ENCODE data around the gene FAM114A1.

The FAM114A1 gene

GRCh38 chr4:38917481-38918025, 49.9 kb downstream of the FAM114A1 start:
- ChIA-PET CTCF (interaction anchor here (0.9 to 1.1 kb wide), 2 partner anchors 25 to 167 kb away, joined by 4 to 5 read pairs; no protein-coding TSS in a partner anchor), POLR2A (no interaction called here)
- Histone ChIP-seq H3K36me3 (ENCODE audit: control insufficient read depth in 4 of 4, insufficient read depth in 4 of 4, low read length in 3 of 4) (no peaks in the 10 kb centered on the region), H3K9me3 (ENCODE audit: control extremely low read depth in 1 of 5, control insufficient read depth in 4 of 5, insufficient read depth in 2 of 5, low read depth in 1 of 5, low read length in 4 of 5) (no peaks in the 10 kb centered on the region), H3K27ac (ENCODE audit: insufficient read depth in 1 of 2, low read depth in 1 of 2, low read length in 2 of 2, poor library complexity in 1 of 2, severe bottlenecking in 2 of 2) (no peak overlapping the region), H3K4me1 (ENCODE audit: control extremely low read depth in 1 of 4, control insufficient read depth in 4 of 4, insufficient read depth in 4 of 4, low read length in 3 of 4) (peaks cover 0 to 16% (median 7%) of the 10 kb centered on the region in 4 experiments), H3K4me3 (ENCODE audit: control insufficient read depth in 1 of 7, extremely low read depth in 1 of 7, insufficient read depth in 4 of 7, low read depth in 2 of 7, low read length in 6 of 7) (no peak overlapping the region), H3K27me3 (replicated peaks in 2 of 5; ENCODE audit: control insufficient read depth in 4 of 5, insufficient read depth in 5 of 5, low read length in 4 of 5) (no peaks in the 10 kb centered on the region)
- WGBS (ENCODE audit: insufficient coverage), result 95% methylated on average over 6 of the region's 8 CpGs
- no peak for DNase-seq

- Histone ChIP-seq H3K4me3 (ENCODE audit: control insufficient read depth in 1 of 7, extremely low read depth in 1 of 7, insufficient read depth in 4 of 7, low read depth in 2 of 7, low read length in 6 of 7) (no peak overlapping the region), H3K27ac (ENCODE audit: insufficient read depth in 1 of 2, low read depth in 1 of 2, low read length in 2 of 2, poor library complexity in 1 of 2, severe bottlenecking in 2 of 2) (no peak overlapping the region), H3K9me3 (ENCODE audit: control extremely low read depth in 1 of 5, control insufficient read depth in 4 of 5, insufficient read depth in 2 of 5, low read depth in 1 of 5, low read length in 4 of 5) (no peaks in the 10 kb centered on the region), H3K36me3 (ENCODE audit: control insufficient read depth in 4 of 4, insufficient read depth in 4 of 4, low read length in 3 of 4) (no peaks in the 10 kb centered on the region), H3K27me3 (replicated peaks in 2 of 5; ENCODE audit: control insufficient read depth in 4 of 5, insufficient read depth in 5 of 5, low read length in 4 of 5) (no peaks in the 10 kb centered on the region), H3K4me1 (ENCODE audit: control extremely low read depth in 1 of 4, control insufficient read depth in 4 of 4, insufficient read depth in 4 of 4, low read length in 3 of 4) (peaks cover 0 to 16% (median 7%) of the 10 kb centered on the region in 4 experiments)
- DNase-seq, result no peak
- ChIA-PET CTCF (no interaction called here), POLR2A (interaction anchor here (0.7 kb wide), 1 partner anchor 59 kb away, joined by 5 read pairs; no protein-coding TSS in a partner anchor)
- 100% methylated on average over 2 of the region's 3 CpGs for WGBS (ENCODE audit: insufficient coverage)
These were observed 51.9 kb downstream of the FAM114A1 start for GRCh38 chr4:38919494-38919893.

- no peak overlapping the region for H3K4me3 ChIP-seq (ENCODE audit: control insufficient read depth in 1 of 7, extremely low read depth in 1 of 7, insufficient read depth in 4 of 7, low read depth in 2 of 7, low read length in 6 of 7)
- ChIA-PET CTCF (no interaction called here), POLR2A (interaction anchor here (0.6 to 0.7 kb wide), 2 partner anchors 28 to 59 kb away, joined by 3 to 5 read pairs; no protein-coding TSS in a partner anchor)
- DNase-seq, result no peak
- no peaks in the 10 kb centered on the region for H3K36me3 ChIP-seq (ENCODE audit: control insufficient read depth in 4 of 4, insufficient read depth in 4 of 4, low read length in 3 of 4)
- H3K4me1 ChIP-seq (ENCODE audit: control extremely low read depth in 1 of 4, control insufficient read depth in 4 of 4, insufficient read depth in 4 of 4, low read length in 3 of 4), result peaks cover 0 to 10% (median 4%) of the 10 kb centered on the region in 4 experiments
- 94% methylated on average over 2 of the region's 2 CpGs for WGBS (ENCODE audit: insufficient coverage)
- no peaks in the 10 kb centered on the region for H3K9me3 ChIP-seq (ENCODE audit: control extremely low read depth in 1 of 5, control insufficient read depth in 4 of 5, insufficient read depth in 2 of 5, low read depth in 1 of 5, low read length in 4 of 5)
- no peak overlapping the region for H3K27ac ChIP-seq (ENCODE audit: insufficient read depth in 1 of 2, low read depth in 1 of 2, low read length in 2 of 2, poor library complexity in 1 of 2, severe bottlenecking in 2 of 2)
- H3K27me3 ChIP-seq (replicated peaks in 2 of 5; ENCODE audit: control insufficient read depth in 4 of 5, insufficient read depth in 5 of 5, low read length in 4 of 5), result no peaks in the 10 kb centered on the region
These were observed 52.6 kb downstream of the FAM114A1 start for GRCh38 chr4:38920186-38920585.

GRCh38 chr4:38920677-38921076, 53.1 kb downstream of the FAM114A1 start:
- peak in 2 of 3 donors; percentile 25 to 27 for DNase-seq
- H3K4me1 ChIP-seq (ENCODE audit: control extremely low read depth in 1 of 4, control insufficient read depth in 4 of 4, insufficient read depth in 4 of 4, low read length in 3 of 4), result peaks cover 0 to 9% (median 4%) of the 10 kb centered on the region in 4 experiments
- H3K36me3 ChIP-seq (ENCODE audit: control insufficient read depth in 4 of 4, insufficient read depth in 4 of 4, low read length in 3 of 4), result no peaks in the 10 kb centered on the region
- ChIA-PET POLR2A (no interaction called here), CTCF (no interaction called here)
- H3K27ac ChIP-seq (ENCODE audit: insufficient read depth in 1 of 2, low read depth in 1 of 2, low read length in 2 of 2, poor library complexity in 1 of 2, severe bottlenecking in 2 of 2), result no peak overlapping the region
- WGBS (ENCODE audit: insufficient coverage), result 8% methylated on average over 5 of the region's 6 CpGs
- no peaks in the 10 kb centered on the region for H3K27me3 ChIP-seq (replicated peaks in 2 of 5; ENCODE audit: control insufficient read depth in 4 of 5, insufficient read depth in 5 of 5, low read length in 4 of 5)
- H3K9me3 ChIP-seq (ENCODE audit: control extremely low read depth in 1 of 5, control insufficient read depth in 4 of 5, insufficient read depth in 2 of 5, low read depth in 1 of 5, low read length in 4 of 5), result no peaks in the 10 kb centered on the region
- H3K4me3 ChIP-seq (ENCODE audit: control insufficient read depth in 1 of 7, extremely low read depth in 1 of 7, insufficient read depth in 4 of 7, low read depth in 2 of 7, low read length in 6 of 7), result peak overlapping the region in 1 of 7 experiments; percentile 19

- WGBS (ENCODE audit: insufficient coverage), result 94% methylated on average over 2 of the region's 3 CpGs
- CTCF ChIA-PET, result no interaction called here
These were observed 53.5 kb downstream of the FAM114A1 start for GRCh38 chr4:38921151-38921550.

GRCh38 chr4:38923746-38924145, 56.1 kb downstream of the FAM114A1 start:
- no peaks in the 10 kb centered on the region for H3K36me3 ChIP-seq (ENCODE audit: control insufficient read depth in 4 of 4, insufficient read depth in 4 of 4, low read length in 3 of 4)
- H3K4me1 ChIP-seq (ENCODE audit: control extremely low read depth in 1 of 4, control insufficient read depth in 4 of 4, insufficient read depth in 4 of 4, low read length in 3 of 4), result peaks cover 0 to 9% (median 4%) of the 10 kb centered on the region in 4 experiments
- no CpG with 5 or more reads among the region's 2 CpGs for WGBS (ENCODE audit: insufficient coverage)
- no peaks in the 10 kb centered on the region for H3K9me3 ChIP-seq (ENCODE audit: control extremely low read depth in 1 of 5, control insufficient read depth in 4 of 5, insufficient read depth in 2 of 5, low read depth in 1 of 5, low read length in 4 of 5)
- ChIA-PET CTCF (interaction anchor here (1.0 kb wide), 1 partner anchor 1033 kb away, joined by 4 read pairs; the partner anchor contains the start of gene TBC1D1), POLR2A (no interaction called here)
- no peak overlapping the region for H3K27ac ChIP-seq (ENCODE audit: insufficient read depth in 1 of 2, low read depth in 1 of 2, low read length in 2 of 2, poor library complexity in 1 of 2, severe bottlenecking in 2 of 2)
- DNase-seq, result no peak
- H3K27me3 ChIP-seq (replicated peaks in 2 of 5; ENCODE audit: control insufficient read depth in 4 of 5, insufficient read depth in 5 of 5, low read length in 4 of 5), result no peaks in the 10 kb centered on the region
- no peak overlapping the region for H3K4me3 ChIP-seq (ENCODE audit: control insufficient read depth in 1 of 7, extremely low read depth in 1 of 7, insufficient read depth in 4 of 7, low read depth in 2 of 7, low read length in 6 of 7)

More at GRCh38 chr4:38921151-38921550, 53.5 kb downstream of the FAM114A1 start:
- POLR2A ChIA-PET, result no interaction called here
- H3K4me3 ChIP-seq (ENCODE audit: control insufficient read depth in 1 of 7, extremely low read depth in 1 of 7, insufficient read depth in 4 of 7, low read depth in 2 of 7, low read length in 6 of 7), result no peak overlapping the region
- no peak for DNase-seq
- peaks cover 0 to 9% (median 4%) of the 10 kb centered on the region in 4 experiments for H3K4me1 ChIP-seq (ENCODE audit: control extremely low read depth in 1 of 4, control insufficient read depth in 4 of 4, insufficient read depth in 4 of 4, low read length in 3 of 4)
- no peaks in the 10 kb centered on the region for H3K9me3 ChIP-seq (ENCODE audit: control extremely low read depth in 1 of 5, control insufficient read depth in 4 of 5, insufficient read depth in 2 of 5, low read depth in 1 of 5, low read length in 4 of 5)
- no peaks in the 10 kb centered on the region for H3K36me3 ChIP-seq (ENCODE audit: control insufficient read depth in 4 of 4, insufficient read depth in 4 of 4, low read length in 3 of 4)
- H3K27ac ChIP-seq (ENCODE audit: insufficient read depth in 1 of 2, low read depth in 1 of 2, low read length in 2 of 2, poor library complexity in 1 of 2, severe bottlenecking in 2 of 2), result no peak overlapping the region
- no peaks in the 10 kb centered on the region for H3K27me3 ChIP-seq (replicated peaks in 2 of 5; ENCODE audit: control insufficient read depth in 4 of 5, insufficient read depth in 5 of 5, low read length in 4 of 5)

- ChIA-PET CTCF (interaction anchor here (1.0 kb wide), 1 partner anchor 1034 kb away, joined by 4 read pairs; the partner anchor contains the start of gene TBC1D1), POLR2A (no interaction called here)
- H3K4me1 ChIP-seq (ENCODE audit: control extremely low read depth in 1 of 4, control insufficient read depth in 4 of 4, insufficient read depth in 4 of 4, low read length in 3 of 4), result peaks cover 0 to 9% (median 4%) of the 10 kb centered on the region in 4 experiments
- no peak overlapping the region for H3K4me3 ChIP-seq (ENCODE audit: control insufficient read depth in 1 of 7, extremely low read depth in 1 of 7, insufficient read depth in 4 of 7, low read depth in 2 of 7, low read length in 6 of 7)
- H3K27me3 ChIP-seq (replicated peaks in 2 of 5; ENCODE audit: control insufficient read depth in 4 of 5, insufficient read depth in 5 of 5, low read length in 4 of 5), result no peaks in the 10 kb centered on the region
- 100% methylated on average over 4 of the region's 5 CpGs for WGBS (ENCODE audit: insufficient coverage)
- no peaks in the 10 kb centered on the region for H3K36me3 ChIP-seq (ENCODE audit: control insufficient read depth in 4 of 4, insufficient read depth in 4 of 4, low read length in 3 of 4)
- no peaks in the 10 kb centered on the region for H3K9me3 ChIP-seq (ENCODE audit: control extremely low read depth in 1 of 5, control insufficient read depth in 4 of 5, insufficient read depth in 2 of 5, low read depth in 1 of 5, low read length in 4 of 5)
- H3K27ac ChIP-seq (ENCODE audit: insufficient read depth in 1 of 2, low read depth in 1 of 2, low read length in 2 of 2, poor library complexity in 1 of 2, severe bottlenecking in 2 of 2), result no peak overlapping the region
- DNase-seq, result no peak
These were observed 56.7 kb downstream of the FAM114A1 start for GRCh38 chr4:38924353-38924752.

Measured in common myeloid progenitor, CD34-positive (primary cell).